GM19397 (cell line): ENCODE results near the gene SEC14L3.
"Not testable (repeated sequence)": the region's sequence is repeated elsewhere in the genome, so short reads cannot be mapped to it uniquely, and the experiment has no call there.

ENCODE experiments used
- ATAC-seq: cut with Tn5 transposase; IDR thresholded peaks from one replicate; pipeline ENCODE4 v1.9.1; 2021; ENCODE audit warnings: mild to moderate bottlenecking, moderate library complexity; ENCODE audit not compliant: unreplicated experiment

Gene SEC14L3

GRCh38 chr22:30486661-30487115 lies 14.9 kb upstream of the SEC14L3 start:
- no peak for ATAC-seq

GRCh38 chr22:30486118-30486517 lies 14.3 kb upstream of the SEC14L3 start:
- no peak for ATAC-seq

DNA sequence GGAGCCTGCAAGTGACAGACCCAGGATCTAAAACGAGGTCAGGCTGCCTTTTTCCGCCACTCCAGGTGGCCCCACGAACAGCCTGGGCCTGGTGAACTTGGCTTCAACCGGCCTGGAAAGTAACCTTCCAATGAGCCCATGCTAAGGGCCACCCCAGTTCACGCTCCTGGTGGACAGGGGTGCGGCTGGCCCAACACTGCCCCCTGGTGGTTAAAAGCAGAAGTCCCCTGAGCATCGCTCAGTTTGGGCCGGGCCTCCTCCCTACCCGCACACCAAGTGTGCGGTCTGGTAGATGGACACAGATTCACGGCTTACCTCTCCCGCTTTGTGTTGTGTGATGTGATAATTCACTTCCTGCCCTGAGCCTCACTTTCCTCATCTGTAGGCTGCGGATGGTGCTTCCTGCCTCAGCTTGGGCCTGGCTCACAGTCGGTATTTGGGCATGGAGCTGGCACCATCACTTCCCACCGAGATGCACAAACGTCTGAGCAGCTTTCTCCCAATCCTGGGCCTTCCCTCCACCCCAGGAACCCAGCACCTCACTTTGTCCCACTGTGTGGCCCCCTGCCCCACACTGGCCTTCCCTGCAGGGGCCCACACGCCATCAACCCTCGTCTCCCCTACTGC lies 13.7 kb upstream of the SEC14L3 start:
- peak; percentile 63 for ATAC-seq

- ATAC-seq, result no peak
These were observed 11.4 kb upstream of the SEC14L3 start for GRCh38 chr22:30483169-30483568.

DNA sequence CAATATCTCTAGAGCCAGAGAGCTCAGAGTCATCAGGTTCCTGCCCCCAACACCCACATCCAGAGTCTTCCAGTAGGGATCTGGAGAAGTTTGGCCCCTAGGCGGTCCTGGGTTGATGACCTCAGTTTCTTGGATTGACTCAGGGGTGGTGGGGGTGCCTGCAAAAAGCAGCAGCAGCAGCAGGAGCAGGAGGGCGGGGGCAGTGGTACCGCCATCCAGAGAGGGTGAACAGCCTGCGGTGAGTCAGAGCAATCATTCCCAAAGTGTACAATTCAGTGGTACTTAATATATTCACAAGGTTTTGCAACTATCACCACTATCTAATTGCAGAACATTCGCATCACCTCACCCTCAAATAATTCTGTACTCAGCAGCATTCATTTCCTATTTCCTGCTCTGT lies 9.9 kb upstream of the SEC14L3 start:
- no peak for ATAC-seq

DNA sequence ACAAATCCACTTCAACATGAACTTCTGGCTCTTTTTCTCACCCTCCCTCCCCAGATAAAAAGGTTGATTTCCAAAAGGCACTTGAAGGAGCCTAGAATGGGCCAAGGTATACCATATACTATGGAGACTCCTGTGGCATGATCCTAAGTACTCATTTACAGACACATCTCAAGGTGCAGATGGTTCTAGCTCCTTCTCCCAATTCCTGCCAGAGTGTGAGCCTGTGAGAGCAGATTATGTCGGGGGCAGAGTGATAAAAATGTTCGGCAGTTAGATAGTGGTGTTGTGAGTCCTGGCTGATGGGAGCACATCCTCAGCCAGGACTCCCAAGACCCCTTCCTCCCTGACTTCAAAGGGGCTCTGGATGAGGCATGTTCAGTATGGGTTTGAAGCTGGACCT lies 8.2 kb upstream of the SEC14L3 start:
- no peak for ATAC-seq

DNA sequence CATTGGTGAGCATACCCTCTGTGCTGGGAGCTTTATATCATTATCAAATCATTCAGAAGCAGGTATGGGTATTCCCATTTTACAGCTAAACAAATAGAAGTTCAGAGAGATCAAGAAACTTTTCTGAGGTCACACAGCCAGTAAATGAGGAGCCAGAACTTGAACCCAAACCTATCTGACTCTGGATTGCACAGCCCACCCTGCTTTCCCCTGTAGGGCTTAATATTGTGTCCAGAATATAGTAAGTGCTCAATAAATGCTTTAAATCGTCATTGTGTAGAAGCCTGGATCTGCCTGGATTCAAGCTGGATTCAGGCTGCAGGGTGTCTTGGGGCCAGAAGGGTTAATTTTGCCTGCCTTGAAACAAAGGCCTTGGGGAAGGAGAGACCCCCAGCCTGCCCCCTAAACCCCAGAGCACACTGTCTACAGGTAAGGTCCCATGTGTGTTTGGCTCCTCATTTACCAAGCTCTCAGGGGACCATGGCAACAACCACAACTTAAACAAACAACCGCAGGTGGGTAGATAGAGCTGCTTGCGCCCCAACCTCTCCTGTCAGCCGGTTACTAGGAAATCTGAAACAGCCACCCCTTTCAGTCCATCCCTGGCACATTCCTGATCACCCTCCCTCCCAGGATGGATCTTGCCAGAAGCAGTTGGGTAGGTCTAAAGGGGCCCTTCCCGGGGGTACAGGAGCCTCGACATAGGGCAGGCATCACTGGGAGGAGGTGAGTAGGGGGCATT lies 3.0 kb upstream of the SEC14L3 start:
- no peak for ATAC-seq

- no peak for ATAC-seq
These were observed 2.3 kb upstream of the SEC14L3 start for GRCh38 chr22:30474121-30474520.

- ATAC-seq, result no peak
These were observed 1.3 kb upstream of the SEC14L3 start for GRCh38 chr22:30472994-30473720.

DNA sequence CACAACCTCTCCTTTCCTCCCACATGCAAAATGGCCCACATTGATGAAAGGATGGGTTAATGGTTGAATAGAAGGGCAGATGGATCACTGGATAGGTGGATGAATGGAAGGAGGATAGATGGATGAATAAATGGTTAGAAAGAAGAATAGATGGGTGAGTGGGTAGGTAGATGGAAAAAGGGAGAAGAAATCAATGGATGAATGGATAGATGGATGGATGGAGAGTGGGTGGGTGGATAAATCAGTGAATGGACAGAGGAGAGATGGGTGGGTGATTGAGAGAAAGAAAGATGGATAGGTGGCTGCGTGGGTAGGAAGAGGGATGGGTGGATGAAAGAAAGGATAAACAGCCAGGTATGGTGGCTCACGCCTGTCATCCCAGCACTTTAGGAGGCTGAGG lies 1.2 kb downstream of the SEC14L3 start:
- ATAC-seq, result no peak

GRCh38 chr22:30469165-30469564 lies 2.7 kb downstream of the SEC14L3 start:
- no peak for ATAC-seq

DNA sequence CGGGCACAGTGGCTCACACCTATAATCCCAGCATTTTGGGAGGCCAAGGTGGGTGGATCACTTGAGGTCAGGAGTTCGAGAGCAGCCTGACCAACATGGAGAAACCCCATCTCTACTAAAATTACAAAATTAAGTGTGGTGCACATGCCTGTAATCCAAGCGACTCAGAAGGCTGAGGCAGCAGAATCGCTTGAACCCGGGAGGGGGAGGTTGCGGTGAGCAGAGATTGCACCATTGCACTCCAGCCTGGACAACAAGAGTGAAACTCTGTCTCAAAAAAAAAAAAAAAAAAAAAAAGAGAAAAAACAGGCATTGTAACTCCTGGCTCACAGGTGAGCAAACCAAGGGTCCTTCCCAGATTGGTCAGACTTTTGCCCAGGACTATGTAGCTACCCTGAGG lies 11.3 kb downstream of the SEC14L3 start:
- ATAC-seq, result not testable (repeated sequence)

DNA sequence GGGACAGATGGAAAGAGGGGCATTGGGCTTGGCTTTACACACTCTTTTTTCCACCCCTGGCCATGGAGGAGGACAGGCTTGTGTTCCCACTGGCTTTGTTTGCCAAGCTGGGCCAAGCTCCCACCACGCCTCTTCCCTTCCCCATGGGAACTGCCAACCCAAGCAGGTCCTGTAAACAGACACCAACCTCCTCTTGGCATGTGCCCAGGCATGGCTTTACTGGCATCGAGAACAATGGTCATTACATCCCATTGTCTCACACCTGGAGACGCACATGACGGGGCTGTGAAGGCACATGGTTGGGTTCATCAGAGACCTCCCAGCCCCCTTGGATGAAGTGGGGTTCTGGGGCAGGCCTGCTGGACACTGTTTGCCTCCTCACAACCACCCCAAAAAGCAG lies 11.7 kb downstream of the SEC14L3 start:
- ATAC-seq, result no peak

DNA sequence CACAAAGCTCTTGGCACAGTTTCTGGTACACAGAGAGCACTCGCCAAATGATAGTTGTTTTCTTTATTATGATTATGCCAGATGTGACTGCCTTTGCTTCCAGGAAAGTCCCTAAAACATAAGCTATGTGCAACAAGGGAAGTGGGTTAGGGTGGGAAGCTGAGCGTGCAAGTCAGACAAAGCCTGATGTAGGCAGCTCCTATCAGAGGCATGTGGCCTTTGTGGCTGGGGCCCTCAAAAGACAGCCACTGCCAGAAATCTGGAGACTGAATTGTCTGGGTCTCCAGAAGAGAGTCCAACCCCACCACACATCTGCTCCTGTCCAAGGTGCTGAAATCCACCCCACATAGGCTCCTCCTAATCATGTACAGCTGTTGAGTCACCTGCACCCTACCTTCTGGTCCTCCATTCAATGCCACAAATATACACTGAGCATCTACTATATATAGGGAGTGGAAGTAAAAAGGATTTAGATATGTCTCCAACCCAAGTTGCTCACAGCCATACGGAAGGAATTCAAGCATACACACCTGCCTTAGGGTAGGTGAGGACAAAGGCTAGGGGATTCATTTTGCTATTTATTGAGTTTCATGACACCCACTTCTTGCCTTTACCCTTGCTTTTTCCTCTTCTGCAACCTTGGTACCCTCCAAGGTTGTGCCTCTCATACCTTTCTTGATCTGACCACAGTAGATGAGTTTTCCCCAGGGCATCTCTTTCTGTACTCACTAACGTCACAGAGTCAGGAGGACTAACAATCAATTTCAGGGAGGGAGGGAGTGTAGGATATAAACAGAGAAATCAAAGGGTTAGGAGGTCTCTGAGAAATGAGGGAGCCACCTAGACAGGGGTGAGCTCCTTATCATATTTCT lies 12.4 kb downstream of the SEC14L3 start:
- no peak for ATAC-seq

DNA sequence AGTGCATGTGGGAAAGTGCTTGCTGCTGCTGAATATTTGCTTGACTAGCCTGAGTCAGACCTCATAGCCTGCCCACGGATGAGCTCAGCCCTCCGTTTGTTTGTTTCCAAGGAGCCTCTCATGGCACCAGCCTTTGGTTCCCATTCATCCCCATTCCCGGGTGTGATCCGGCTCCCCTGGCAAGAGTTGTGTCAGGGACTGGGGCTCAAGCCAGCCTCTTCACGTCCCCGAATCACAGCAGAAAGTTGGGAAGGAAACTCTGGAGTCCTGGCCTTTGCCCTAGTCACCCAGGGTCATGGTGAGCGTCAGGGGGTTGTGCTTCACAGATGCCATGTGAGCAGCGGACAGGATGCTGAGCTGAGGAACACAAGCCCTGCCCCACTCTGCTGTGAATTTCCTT lies 13.8 kb downstream of the SEC14L3 start:
- ATAC-seq, result no peak

- ATAC-seq, result no peak
These were observed 16.6 kb downstream of the SEC14L3 start for GRCh38 chr22:30455075-30455840.

DNA sequence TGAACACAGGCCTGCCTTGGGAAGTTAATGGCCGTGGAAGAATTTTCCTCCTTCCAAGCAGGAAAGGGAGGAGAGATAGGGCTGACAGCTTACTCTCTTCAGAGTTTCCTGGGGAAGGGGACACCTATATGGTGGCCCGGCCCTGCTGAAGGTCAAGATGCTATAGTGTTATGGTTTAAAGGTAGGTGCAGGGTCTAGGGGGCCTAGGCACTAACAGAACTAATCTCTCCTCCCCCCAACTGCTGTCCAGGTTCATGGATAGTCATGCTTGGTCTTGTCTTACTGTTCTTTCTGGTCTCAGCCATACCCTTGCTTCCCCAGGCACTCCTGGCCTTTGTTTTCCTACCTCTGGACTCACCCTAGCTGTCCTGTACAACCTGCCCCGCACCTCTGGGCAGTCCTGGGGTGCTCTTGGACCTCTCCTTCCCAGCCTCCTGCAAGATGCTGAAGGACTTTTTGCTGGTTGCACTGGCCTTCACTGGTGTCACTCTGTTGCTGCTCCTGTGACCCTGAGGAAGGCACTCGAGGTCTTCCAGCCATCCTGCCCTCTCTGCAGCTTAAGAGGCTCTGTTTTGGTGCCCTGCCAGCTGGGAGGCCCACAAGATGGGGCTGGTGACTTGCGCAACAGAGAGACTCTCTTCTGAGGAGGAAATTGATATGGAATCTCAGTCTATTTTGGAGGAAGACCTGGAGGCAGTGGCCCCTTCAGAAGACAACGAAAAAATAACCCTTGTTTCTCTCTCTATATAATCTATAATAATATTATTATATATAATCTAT lies 17.9 kb downstream of the SEC14L3 start:
- no peak for ATAC-seq

DNA sequence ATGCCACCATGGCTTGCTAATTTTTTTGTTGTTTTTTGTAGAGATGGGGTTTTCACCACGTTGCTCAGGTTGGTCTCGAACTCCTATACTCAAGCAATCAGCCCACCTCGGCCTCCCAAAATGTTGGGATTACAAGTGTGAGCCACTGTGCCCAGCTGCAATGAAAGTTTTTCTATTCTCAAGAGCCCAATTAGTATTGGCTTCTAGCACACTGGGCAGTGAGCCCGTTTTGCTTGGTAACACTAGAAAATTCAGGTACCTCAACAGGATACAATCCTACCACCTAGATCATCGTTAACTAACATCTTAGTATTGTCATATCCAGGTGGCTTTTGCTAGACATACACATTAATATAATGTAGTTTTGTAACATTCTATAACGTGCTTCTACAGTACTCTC lies 19.0 kb downstream of the SEC14L3 start:
- no peak for ATAC-seq

DNA sequence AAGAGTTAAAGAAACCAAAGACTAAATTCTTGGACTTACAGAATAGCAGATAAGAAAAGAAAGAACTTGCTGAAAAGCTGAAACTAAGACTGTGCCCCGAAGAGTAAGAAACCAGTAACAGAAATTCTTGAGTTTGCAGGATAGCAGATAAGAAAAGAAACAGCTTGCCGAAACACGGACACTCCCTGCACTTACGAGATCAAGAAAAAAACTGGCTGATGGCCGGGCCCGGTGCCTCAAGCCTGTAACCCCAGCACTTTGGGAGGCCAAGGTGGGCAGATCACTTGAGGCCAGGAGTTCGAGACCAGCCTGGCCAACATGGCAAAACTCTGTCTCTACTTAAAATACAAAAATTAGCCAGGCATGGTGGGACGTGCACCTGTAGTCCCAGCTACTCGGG lies 20.3 kb downstream of the SEC14L3 start:
- not testable (repeated sequence) for ATAC-seq
